Pons (tissue), 1 donor: ENCODE data around the gene DDX1.

Experiments used
- DNase-seq: peaks from one replicate; pipeline ENCODE4 v3.0.0-alpha.2; 2016; ENCODE audit warnings: low spot score

DDX1 gene

DNA sequence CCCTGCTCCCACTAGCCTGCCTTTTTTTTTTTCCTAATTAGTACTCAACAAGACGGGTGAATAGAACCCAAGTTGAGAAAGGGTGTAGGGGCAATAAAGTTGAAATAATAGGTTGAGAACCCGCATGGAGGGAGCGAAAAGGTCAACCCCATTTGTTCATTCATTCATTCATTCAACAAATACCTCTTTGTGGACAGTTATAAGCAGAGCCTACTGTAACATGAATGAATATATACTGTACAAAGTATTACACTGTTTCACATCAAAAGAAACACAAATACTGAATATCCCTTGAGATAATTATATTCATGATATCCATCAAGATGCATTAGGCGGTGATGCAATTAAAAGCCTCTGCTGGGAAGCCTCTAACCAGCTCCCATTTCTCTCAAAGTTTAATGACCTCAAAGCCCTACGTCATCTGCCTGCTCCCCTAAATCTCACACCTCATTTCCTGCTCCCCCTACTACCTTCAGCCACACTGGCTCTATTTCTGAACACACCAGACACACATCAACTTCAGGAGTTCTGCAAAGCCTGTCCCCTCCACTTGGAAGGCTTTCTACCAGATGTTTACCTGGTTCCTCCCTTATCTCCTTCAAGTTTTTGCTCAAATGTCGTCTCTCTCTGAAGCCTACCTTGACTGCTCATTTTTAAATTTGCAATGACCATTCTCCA lies 29.2 kb upstream of the DDX1 start:
- DNase-seq, result no peak

DNA sequence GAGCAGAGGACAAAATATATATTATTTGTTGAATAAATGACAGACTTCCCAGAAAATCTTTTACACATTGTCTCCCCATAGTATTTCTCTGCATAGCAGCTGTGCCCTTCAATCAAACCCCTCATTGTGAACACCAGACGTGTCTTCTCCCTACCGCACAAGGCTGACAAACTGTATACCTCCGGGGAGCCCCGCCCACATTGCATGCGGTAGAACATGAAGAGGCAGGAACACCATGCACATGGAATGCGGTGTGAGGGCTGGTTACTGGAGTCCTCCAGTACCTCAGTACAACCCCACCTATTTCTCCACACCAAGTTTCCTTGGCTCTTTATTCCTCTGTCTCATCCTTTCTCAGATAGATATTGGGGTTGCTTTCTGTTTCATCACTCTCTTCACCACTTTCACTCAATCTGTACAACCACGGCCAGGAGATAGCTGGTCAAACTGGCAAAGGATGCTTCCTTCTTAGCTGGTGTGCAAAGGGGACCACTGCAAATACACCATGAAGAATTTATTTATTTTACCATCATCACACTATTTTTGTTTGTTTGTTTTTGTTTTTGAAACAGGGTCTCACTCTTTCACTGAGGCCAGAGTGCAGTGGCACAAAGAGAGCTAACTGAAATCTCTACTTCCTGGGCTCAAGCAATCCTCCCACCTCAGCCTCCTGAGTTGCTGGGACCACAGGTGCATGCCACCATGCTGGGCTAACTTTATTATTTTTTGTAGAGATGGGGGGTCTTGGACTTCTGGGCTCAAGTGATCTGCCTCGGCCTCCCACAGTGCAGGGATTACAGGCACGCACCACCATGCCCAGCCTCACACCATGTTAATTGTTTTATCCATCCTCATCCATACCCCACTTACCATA lies 28.2 kb upstream of the DDX1 start:
- no peak for DNase-seq

DNA sequence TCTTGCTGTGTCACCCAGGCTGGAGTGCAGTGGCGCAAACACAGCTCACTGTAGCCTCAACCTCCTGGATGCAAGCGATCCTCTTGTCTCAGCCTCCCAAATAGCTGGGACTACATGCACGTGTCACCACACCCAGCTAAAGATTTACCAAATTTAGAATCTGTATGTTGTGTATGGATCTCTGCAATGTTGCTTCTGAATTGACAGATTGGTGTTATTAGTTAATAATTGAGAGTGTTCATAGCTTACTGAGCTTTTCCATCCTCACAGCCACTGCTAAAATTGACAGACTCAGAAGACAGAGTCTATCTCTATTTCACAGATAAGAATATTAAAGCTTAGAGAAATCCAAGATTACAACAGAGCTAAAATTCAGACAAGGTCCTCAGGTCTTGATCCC lies 26.3 kb upstream of the DDX1 start:
- no peak for DNase-seq

DNA sequence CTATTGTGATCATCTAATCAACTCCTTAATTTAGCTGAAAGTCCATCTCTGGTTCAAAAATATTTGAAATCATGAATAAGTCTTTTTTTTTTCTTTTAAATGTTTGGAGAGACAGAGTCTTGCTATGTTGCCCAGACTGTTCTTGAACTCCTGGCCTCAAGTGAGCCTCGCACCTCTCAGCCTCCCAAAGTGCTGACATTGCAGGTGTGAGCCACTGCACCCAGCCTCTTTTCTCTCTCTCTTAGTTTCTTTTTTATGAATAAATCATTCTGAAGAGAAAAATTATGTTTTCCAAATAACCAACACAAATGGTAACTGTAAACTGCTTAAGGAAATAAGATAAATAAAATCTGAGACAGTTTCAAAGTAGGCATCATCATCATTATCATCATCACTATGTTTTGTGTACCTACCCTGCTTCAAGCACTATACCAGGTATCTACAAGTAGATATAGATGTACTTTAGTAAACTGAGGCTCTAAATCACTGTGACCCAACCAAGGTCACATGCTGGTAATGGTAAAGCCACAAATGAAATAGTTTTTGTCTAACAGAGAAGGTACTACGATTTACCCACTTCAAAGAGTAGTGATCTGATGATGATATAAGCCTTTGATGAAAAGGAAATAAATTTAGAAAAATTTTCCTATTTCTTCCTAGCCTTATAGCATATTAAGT lies 25.5 kb upstream of the DDX1 start:
- DNase-seq, result no peak

DNA sequence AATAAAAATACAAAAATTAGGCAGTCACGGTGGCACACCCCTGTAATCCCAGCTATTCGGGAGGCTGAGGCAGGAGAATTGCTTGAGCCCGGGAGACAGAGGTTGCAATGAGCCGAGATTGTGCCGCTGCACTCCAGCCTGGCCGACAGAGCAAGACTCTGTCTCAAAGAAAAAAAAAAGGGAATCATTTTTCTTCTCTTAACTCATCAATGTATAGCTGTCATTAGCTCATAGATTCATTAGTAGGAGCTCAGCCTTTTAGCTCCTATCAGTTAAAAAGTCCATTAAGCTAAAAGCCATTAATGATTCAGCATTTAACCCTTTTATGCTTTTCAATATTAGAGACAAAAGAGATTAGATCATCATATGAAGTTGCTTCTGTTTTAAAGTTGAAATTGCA lies 24.8 kb upstream of the DDX1 start:
- DNase-seq, result no peak

DNA sequence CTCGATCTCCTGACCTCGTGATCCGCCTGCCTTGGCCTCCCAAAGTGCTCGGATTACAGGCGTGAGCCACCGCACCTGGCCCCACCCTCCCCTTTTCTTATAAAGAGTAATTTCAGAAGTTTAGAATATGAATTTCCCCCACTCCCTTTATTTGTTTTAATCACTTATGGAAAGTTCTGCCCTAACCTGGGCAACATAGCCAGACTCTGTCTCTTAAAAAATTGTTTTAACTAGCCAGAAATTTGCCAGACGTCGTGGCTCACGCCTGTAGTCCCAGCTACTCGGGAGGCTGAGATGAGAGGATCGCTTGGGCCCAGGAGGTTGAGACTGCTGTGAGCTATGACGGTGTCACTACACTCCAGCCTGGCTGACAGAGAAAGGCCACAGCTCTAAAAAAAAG lies 22.8 kb upstream of the DDX1 start:
- DNase-seq, result no peak

DNA sequence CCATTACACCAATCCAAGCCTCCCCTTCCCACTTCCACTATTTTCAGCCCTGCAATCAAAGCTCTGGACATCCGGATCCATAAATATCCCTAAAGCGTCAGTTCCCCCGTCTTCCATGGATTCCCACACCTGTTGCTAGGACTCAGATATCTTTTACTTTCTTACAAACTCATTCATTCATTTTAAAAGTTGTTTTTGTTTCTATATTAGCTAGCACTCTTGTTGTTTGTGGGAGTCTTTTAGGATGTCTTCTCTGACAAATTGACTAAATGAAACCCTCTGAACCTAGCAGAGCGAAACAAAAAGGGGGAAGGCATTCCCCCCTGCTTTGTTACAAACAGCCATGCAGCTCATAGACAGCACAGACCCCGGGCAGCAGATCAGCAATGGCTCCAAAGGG lies 21.6 kb upstream of the DDX1 start:
- DNase-seq, result no peak

DNA sequence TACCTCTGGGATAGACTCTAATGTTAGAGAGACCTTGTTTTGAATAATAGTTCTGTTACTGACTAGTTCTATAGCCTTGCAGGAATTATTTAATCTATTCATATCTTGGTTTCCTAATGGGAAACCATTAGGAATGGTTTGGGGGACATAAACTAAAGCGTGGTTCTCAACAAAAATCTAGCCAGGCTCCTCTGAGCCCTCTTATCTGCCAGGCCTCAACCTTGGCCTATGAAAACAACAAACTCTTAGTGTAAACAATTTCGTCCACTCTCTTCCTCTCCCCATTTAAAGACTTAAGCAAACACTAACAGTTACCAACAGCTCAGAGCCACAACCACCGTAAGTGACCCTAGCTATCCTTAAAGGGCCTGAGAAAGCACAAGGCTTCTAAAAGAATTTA lies 19.9 kb upstream of the DDX1 start:
- no peak for DNase-seq

DNA sequence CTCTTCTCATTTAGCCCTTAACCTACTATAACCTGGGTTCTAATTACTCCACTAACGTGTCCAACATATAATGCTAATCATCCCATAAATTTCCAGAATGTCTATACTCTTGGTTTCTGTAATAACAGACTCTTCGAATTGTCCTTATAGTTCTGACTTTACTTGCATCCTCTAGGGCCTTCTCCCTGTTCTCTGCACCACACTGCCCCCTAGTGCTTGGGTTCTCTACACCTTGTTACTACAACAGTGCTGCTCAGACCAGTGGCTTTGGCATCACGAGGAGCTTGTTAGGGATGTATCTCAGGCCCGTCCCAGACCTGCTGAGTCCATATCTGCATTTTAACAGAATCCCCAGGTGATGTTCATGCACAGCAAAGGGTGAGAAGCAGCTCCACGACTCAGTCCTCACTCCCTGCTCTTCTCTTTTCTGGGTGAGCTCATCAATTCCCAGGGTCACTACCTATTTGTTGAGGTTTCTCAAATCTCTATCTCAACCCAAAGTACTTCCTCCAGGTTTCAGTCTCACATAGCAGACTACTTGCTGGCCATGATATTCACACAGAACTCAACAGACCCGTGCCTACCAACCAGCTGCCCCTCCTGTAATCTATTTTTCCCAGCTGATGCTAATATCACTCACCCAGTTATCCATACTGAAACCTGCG lies 14.5 kb upstream of the DDX1 start:
- DNase-seq, result peak; percentile 91

DNA sequence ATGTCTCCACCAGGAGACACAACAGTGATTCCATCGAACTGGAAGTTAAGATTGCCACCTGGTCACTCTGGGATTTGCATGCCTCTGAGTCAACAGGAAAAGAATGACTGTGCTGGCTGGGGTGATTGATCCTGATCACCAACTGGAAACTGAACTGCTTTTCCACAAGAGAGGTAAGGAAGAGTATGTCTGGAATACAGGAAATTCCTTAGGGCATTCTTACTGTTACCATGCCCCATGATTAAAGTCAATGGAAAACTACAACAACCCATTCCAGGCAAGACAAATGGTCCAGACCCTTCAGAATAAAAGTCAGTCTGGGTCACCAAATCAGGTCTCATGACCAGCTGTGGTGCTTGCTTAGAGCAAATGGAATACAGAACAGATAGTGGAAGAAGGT lies 12.0 kb upstream of the DDX1 start:
- no peak for DNase-seq

DNA sequence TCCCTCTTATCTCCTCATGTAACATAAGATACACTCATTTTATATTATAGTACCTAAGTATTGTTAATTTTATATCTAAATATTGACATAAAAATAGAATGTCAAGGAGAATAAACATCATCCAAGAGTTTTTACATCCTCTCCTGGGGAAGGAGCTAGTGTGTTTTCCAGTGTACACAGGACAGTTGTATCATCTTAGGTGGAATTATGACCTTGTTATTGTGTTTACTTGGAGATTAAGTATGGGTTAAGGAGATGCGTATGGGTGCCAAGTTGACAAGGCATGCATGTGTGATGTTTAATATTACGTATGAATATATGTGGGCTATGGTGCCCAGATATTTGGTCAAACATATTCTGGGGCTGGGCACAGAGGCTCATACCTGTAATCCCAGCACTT lies 11.2 kb upstream of the DDX1 start:
- no peak for DNase-seq

DNA sequence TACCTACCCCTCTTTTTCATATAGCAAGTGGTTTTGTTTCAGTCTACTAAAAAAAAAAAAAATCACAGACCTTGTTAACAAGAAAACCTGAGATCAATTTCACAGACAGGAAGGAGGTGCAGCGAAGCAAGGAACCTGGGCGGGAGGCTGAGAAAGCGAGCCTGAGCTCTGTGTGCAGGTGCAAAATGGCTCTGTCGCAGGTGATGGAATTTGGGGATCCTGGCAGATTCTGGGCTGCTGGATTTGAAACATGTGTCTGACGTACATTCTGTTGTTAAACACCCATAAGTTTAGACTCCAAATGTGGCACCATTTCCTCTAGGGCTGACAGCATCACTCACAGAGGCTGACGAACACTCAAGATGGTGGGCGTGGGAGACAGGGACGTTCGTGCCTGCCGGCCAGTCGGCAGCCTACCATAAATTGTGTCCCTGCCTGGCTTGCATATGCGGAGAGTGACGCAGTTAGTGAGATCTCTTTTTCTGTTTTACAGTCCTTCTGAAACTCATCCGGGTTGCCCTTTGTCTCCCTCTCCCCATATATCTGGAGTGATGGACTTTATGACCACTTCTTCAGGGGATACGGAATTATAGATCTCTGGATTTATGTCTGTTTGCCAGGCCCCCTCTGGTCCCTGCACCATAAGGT lies 8.8 kb upstream of the DDX1 start:
- DNase-seq, result no peak

DNA sequence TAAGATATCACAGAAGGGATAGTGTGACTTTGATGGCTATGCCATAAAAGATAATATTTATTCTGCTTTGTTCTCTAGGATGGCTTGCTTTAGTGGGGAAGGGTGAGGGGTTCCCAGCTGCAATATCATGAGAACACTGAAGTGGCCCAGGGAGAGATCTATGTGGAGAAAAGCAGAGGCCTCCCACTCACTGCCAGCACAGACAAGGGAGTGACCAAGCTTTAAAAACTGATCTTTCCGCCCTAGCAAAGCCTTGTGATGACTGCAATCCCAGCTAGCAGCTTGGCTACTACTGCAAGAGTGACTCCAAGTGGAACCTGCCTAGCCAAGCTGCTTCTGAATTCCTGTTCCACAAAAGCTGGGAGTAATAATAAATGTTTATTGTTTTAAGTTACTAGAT lies 7.8 kb upstream of the DDX1 start:
- no peak for DNase-seq

DNA sequence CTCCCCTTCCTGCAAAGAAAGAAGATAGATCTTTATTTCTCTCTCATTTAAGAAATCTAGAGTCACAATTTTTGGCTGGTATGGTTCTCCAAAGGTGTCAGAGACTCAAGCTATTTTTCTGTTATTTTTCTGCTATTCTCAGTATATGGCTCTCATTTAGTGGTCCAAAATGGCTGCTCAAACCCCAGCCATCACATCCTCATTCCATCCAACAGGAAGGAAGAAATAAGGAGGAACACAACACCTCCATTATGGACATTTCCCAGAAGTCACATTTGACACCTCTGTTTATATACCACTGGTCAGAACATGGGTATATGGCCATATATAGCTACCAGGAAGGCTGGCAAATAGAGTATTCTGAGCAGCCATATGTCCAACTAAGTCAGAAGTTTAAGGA lies 7.4 kb upstream of the DDX1 start:
- DNase-seq, result no peak

DNA sequence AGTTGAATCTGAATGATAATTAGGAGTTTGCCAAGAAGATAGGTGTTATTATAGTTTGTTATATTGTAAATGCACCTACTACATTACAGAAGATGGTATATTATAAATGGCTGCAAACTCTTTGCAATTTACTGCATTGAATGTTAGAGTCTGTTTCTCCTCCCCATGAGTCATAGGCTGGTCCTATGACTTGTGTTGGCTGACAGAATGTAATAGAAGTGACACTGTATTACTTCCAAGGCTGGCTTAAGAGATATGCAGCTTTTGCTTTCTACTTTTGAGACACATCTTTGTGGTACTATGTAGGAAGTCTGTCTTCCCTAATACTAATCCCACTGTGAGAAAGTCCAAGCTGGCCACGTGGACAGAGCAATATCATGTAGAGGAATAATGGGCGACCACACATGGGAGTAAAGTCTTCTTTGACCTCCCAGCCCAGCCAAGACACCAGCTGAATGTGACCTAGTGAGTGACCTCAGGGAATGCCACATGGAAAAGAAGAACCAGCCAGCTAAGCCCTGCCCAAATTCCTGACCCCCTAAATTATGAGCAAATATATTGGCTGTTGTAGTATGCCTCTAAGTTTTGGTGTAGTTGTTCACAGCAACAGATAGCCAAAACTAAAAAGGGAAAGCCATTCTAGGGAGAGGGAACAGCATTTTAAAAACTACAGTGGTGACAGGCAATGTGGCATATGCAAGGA lies 6.8 kb upstream of the DDX1 start:
- no peak for DNase-seq

DNA sequence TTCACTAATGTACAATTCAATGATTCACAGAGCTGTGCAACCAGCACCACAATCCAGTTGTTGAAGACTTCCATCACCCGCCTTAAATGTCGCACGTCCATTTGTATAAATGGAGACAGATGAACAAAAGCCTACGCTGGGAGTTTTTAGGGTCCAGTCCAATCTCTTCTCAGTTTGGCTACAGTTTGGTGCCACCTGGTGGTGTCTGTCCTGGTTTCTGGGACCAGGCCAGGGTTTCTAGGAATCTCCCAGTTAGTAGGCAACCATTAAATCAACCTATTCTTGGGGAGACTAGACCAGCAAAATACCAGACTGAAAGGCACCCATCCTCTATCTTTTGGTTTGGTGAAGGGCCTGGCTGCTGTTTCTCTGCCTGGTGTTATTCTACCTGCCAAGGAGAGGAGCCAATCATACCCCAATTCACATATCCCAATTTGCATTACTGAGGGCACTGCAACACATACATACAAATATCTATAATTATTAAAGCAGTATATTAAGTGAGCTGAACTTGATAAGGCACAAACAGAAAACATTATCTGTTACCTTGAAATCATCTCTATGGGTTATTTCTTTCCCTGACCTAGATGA lies 3.2 kb upstream of the DDX1 start:
- peak; percentile 65 for DNase-seq

DNA sequence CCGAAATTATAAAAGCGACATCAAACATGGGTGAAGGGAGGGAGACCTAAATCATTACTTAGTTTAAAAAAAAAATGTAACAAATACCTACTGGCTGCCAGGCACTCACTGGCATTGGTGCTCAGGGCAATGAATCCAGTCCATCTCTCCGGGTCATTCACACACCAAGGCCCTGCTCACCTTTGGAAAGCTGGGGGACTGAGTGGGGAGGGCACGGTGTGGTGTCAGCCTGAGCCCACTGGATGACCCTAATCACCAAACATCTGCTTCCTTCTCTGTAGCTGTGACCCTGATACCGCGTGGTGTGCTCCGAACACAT lies 336 bp upstream of the DDX1 start:
- no peak for DNase-seq

DNA sequence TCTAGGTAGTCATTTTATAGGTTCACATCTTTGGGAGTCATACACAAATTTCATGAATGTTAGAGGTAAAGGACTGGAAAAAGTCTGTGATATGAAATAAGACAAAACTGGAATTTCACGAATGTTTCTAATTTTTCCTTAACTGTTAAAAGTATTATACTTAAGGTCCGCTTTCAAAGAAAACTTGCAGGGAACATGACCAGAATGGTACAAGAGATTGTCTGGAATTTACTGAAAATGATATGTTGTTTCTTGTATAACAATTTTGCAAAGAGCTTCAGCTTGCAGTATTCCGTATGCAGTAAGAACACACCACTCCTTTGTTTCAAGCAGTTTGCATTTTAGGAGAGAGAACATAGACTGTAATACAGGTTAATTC lies 1.6 kb downstream of the DDX1 start:
- no peak for DNase-seq

DNA sequence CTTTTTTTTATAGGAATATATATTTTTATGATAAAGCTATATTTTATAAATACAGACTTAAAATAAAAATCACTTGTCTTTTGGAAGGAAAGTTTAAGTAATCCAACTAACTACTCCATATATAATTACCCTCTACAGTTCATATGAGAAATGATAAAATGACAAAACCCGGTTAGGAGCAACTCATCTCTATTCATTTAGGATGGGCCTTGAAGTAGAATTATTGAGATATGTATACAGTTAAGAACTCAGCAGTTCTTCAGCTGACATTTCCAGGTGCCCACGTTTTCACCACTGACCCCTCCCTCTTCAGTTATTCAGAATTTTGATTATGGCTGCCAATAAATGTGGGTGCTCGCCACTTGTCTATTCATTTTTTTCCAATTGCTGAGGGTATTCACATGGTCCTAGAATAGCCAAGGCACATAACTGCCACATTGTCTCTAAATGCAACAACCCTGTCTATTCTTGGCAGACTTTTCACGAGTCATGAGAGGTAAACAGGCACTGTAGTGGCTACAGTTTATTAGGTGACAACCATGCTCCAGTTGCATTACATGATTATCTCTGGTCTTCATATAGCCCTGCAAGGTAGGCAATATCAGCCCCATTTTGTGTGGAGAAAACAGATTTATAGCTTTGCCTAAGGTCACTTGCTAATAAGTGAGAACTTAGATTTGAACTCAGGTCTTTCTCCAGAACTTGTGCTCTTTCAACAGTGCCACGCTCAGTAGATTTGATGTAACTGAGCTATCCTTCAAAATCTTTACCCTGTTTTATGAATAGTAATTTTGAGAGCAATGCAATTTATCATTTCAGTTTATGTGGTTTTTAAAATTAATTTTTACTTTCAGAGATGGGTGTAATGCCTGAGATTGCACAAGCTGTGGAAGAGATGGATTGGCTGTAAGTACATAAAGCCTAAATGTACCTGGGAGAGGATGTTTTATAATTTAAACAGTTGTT lies 2.9 kb downstream of the DDX1 start:
- DNase-seq, result no peak

DNA sequence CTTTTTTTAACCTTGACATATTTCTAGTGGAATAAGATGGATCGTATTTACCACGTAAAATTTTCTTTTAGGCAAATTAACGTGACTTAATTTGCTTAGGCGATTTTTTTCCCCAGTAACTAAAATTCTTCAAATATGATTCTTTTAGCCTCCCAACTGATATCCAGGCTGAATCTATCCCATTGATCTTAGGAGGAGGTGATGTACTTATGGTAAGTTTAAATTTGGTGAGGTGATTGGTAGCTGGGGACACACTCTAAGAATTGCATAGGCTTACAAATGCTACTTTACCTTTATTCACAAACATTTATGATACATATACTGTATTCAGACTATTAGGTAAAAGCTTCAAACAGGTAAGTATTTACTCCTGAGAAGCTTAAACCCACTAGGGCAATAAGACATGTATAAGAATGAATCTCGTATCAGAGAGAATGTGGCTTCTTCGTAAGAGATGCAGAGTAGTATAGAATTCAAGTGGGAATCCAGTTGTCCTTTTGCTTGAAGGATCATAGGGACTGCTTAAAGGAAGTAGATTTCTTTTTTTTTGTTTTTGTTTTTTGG lies 3.8 kb downstream of the DDX1 start:
- no peak for DNase-seq
